Measurements from ENCODE around the gene ITK. TPM values are rescaled to one million over a fixed set of nuclear protein-coding genes. Genes with fewer than 3 reads are reported as not detected.

The ITK gene
- polyA plus RNA-seq, 1 donor (not counting 4 experiments of a cell fraction or from before 2014, with no cell fraction given): not detected

DNA sequence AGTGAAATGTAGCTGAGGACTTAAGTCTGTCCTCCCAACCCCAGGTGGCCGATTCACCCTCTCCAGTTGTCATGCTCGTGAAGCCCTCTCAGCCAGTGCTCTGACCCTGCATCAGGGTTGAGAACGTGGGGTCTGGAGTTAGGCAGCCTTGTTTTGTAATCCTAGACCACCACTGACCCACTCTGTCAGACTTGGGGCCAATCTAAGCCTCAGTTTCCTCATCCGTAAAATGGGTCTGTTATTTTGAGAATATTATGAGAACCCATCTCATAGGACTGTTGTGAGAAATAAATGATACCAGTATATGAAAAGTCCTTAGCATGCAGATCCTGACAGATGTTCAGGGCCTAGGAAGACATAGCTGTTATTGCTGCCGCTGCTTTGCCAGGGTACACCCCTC is 122.4 kb downstream of the ITK start:
- H3K27ac ChIP-seq (ENCODE audit: control insufficient read depth, insufficient read depth, low read length): no peak overlapping the region
- H2AFZ ChIP-seq (ENCODE audit: control insufficient read depth, low read length): no peak overlapping the region
- H3K79me2 ChIP-seq (ENCODE audit: control insufficient read depth, insufficient read depth, low read length): no peaks in the 10 kb centered on the region
- H3K4me2 ChIP-seq (ENCODE audit: control insufficient read depth, extremely low read depth, insufficient read depth, low read depth, low read length): no peak overlapping the region
- no peak for DNase-seq (ENCODE audit: low read depth, low spot score)
- no peak overlapping the region for H3K9ac ChIP-seq (ENCODE audit: control insufficient read depth, extremely low read depth, insufficient read depth, low read length)
- no peaks in the 10 kb centered on the region for H3K4me1 ChIP-seq (ENCODE audit: control insufficient read depth, extremely low read depth, insufficient read depth, low read length)
- H3K4me3 ChIP-seq (ENCODE audit: control insufficient read depth in 2 of 3, extremely low read depth in 1 of 3, insufficient read depth in 2 of 3, low read depth in 1 of 3, low read length in 3 of 3): no peak overlapping the region
- dilution Hi-C loops (cut with MboI; ENCODE audit: extremely low pct_ligation_motif_present, low sequenced_read_pairs): no loop called here
- no peaks in the 10 kb centered on the region for H3K9me1 ChIP-seq (ENCODE audit: control insufficient read depth, extremely low read depth, insufficient read depth, low read length)
- TF ChIP-seq EZH2 (IDR thresholded peaks at IDR 0.05; ENCODE audit: low read length): no peak
- no peaks in the 10 kb centered on the region for H3K27me3 ChIP-seq (ENCODE audit: control insufficient read depth, extremely low read depth, insufficient read depth, low read length)
- no peaks in the 10 kb centered on the region for H3K9me3 ChIP-seq (ENCODE audit: control insufficient read depth, low read depth, low read length)
- no peaks in the 10 kb centered on the region for H4K20me1 ChIP-seq (ENCODE audit: control insufficient read depth, extremely low read depth, insufficient read depth, low read length)
- H3K36me3 ChIP-seq (ENCODE audit: control insufficient read depth in 2 of 2, extremely low read depth in 1 of 2, insufficient read depth in 2 of 2, low read length in 2 of 2): no peaks in the 10 kb centered on the region
- FAIRE-seq: no peak

GRCh38 chr5:157303667-157304327 is 123.2 kb downstream of the ITK start:
- H3K79me2 ChIP-seq (ENCODE audit: control insufficient read depth, insufficient read depth, low read length): no peaks in the 10 kb centered on the region
- H3K4me2 ChIP-seq (ENCODE audit: control insufficient read depth, extremely low read depth, insufficient read depth, low read depth, low read length): no peak overlapping the region
- H3K27ac ChIP-seq (ENCODE audit: control insufficient read depth, insufficient read depth, low read length): no peak overlapping the region
- H2AFZ ChIP-seq (ENCODE audit: control insufficient read depth, low read length): no peak overlapping the region
- no peaks in the 10 kb centered on the region for H3K36me3 ChIP-seq (ENCODE audit: control insufficient read depth in 2 of 2, extremely low read depth in 1 of 2, insufficient read depth in 2 of 2, low read length in 2 of 2)
- TF ChIP-seq CTCF (optimal IDR thresholded peaks at IDR 0.05 in 1 of 3, IDR thresholded peaks at IDR 0.05 in 1 of 3, conservative IDR thresholded peaks at IDR 0.05 in 1 of 3; ENCODE audit: extremely low read depth in 1 of 3, insufficient read depth in 2 of 3, low read length in 3 of 3) (peak in 2 of 3 experiments; percentile 37 to 44), EZH2 (IDR thresholded peaks at IDR 0.05; ENCODE audit: low read length) (no peak)
- DNase-seq (ENCODE audit: low read depth, low spot score) (no peak), FAIRE-seq (no peak)
- H3K27me3 ChIP-seq (ENCODE audit: control insufficient read depth, extremely low read depth, insufficient read depth, low read length): no peaks in the 10 kb centered on the region
- H3K9ac ChIP-seq (ENCODE audit: control insufficient read depth, extremely low read depth, insufficient read depth, low read length): no peak overlapping the region
- no peaks in the 10 kb centered on the region for H3K4me1 ChIP-seq (ENCODE audit: control insufficient read depth, extremely low read depth, insufficient read depth, low read length)
- H3K9me3 ChIP-seq (ENCODE audit: control insufficient read depth, low read depth, low read length): no peaks in the 10 kb centered on the region
- H3K9me1 ChIP-seq (ENCODE audit: control insufficient read depth, extremely low read depth, insufficient read depth, low read length): no peaks in the 10 kb centered on the region
- dilution Hi-C loops (cut with MboI; ENCODE audit: extremely low pct_ligation_motif_present, low sequenced_read_pairs): no loop called here
- no peaks in the 10 kb centered on the region for H4K20me1 ChIP-seq (ENCODE audit: control insufficient read depth, extremely low read depth, insufficient read depth, low read length)
- H3K4me3 ChIP-seq (ENCODE audit: control insufficient read depth in 2 of 3, extremely low read depth in 1 of 3, insufficient read depth in 2 of 3, low read depth in 1 of 3, low read length in 3 of 3): no peak overlapping the region

Other genes starting within 250 kb of the ITK start
- gene TIMD4, start 217.6 kb upstream of the ITK start, polyA plus RNA-seq: not detected in 3 replicates
- not detected in 3 replicates for gene HAVCR1, start 121.7 kb upstream of the ITK start, polyA plus RNA-seq
- 0.03 TPM in 1 of 3 replicates, not detected in the others for gene HAVCR2, start 71.8 kb upstream of the ITK start, polyA plus RNA-seq
- gene MED7, start 38.0 kb upstream of the ITK start, polyA plus RNA-seq: 10.4 to 17.0 TPM (median 13.6 TPM) in 3 replicates
- gene GARIN3, start 14.6 kb upstream of the ITK start, polyA plus RNA-seq: not detected in 3 replicates
- 0.57 to 0.75 TPM (median 0.62 TPM) in 3 replicates for gene CYFIP2, start 85.3 kb downstream of the ITK start, polyA plus RNA-seq